Measurements from ENCODE around the gene FUCA1.
"Not testable (repeated sequence)": the region's sequence is repeated elsewhere in the genome, so short reads cannot be mapped to it uniquely, and the experiment has no call there.

FUCA1 gene

GRCh38 chr1:23834156-23834555 is 33.9 kb downstream of the FUCA1 start:
- not testable (repeated sequence) for DNase-seq

DNA sequence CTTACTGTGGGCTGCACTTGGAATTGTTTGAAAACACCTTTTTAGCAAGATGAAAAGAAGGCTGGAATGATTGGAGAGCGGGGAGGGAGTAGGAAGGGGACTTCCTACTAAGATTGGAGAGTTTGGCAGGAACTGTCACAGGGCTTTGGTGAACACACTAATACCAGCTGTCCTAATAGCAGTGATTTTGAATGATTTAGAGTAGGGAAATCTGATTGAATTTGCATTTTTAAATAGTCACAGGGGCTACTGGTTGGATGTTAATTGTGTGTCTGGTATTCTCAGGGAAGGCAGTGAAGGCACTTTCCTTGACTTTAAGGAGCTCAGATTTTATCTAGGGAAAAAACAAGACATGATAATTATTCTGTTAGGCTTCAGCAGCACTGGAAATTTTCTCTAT is 40.4 kb downstream of the FUCA1 start:
- DNase-seq = no peak

- DNase-seq = not testable (repeated sequence)
Measured at GRCh38 chr1:23826590-23826989, 41.5 kb downstream of the FUCA1 start.

- no peak for DNase-seq
Measured at GRCh38 chr1:23825762-23826522, 42.1 kb downstream of the FUCA1 start.

GRCh38 chr1:23825076-23825761 is 42.9 kb downstream of the FUCA1 start, which contains the start of gene HMGCL:
HMGCL (minus strand) TSS chr1:23825429; CDS start chr1:23825415, 14 bp downstream.
- peak; percentile 82 for DNase-seq

- DNase-seq = no peak
Measured at GRCh38 chr1:23824711-23825075, 43.4 kb downstream of the FUCA1 start.

DNA sequence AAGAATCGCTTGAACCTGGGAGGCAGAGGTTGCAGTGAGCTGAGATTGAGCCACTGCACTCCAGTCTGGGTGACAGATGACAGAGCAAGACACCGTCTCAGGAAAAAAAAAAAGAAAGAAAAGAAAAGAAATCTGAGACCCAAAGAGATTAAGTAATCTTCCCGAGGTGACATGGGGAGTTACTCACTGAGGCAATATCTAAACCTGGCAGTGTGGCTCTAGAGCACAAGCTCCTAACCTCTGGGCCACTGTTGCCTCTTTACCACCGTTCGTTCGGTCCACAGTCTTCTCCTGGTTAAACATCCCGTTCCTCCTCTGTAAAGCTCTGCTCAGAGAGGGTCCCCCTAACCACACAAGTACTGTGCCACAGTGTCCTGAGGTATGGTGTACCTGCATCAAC is 44.3 kb downstream of the FUCA1 start:
- no peak for DNase-seq

DNA sequence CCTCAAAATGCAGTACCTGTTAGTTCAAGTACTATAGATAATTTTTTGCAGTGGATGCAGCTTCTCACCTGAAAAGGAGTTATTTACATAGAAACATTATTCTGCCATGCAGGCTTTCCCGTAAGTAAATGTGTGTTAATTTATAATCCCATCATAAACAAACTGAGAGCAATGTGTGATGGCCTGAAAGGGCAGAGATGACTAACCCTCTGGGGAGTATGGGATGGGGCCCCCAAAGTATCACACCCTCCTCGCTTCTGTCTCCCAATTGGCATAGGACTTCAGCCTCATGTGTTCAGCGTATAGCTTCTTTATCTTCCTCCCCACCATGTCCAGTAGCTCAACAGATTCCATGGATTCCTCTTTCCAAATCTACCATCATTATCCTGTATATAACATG is 50.5 kb downstream of the FUCA1 start:
- DNase-seq = no peak

DNA sequence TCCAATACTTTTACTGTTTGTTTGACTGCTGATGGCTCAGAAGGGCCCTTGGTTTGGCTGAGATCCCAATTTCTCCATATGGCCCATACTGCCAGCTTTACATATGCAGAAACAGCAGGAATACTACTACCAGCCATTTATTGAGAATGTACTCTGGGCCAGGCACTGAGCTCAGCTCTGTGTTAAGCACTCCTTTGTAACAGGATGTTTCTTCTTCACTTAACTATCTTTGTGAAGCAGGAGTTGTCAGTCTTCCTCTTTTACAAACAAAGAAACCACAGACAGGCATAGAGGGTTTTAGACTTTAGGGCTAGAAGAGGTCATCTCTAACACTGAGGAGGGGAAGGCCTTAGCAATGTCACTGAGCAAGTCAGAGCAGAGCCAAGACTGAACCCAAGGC is 51.2 kb downstream of the FUCA1 start:
- DNase-seq = no peak

- DNase-seq = no peak
Measured at GRCh38 chr1:23816361-23816760, 51.7 kb downstream of the FUCA1 start.

GRCh38 chr1:23814016-23814415 is 54.1 kb downstream of the FUCA1 start:
- DNase-seq = no peak

GRCh38 chr1:23810818-23811540 is 57.1 kb downstream of the FUCA1 start:
- no peak for DNase-seq

- DNase-seq = peak; percentile 68
Measured at GRCh38 chr1:23809751-23810171, 58.3 kb downstream of the FUCA1 start.

GRCh38 chr1:23807453-23807852 is 60.6 kb downstream of the FUCA1 start:
- DNase-seq = no peak

GRCh38 chr1:23806280-23806679 is 61.8 kb downstream of the FUCA1 start:
- DNase-seq = no peak

GRCh38 chr1:23805025-23805424 is 63.1 kb downstream of the FUCA1 start:
- no peak for DNase-seq

GRCh38 chr1:23804183-23804835 is 63.8 kb downstream of the FUCA1 start:
- DNase-seq = no peak

- no peak for DNase-seq
Measured at GRCh38 chr1:23803674-23804073, 64.4 kb downstream of the FUCA1 start.

GRCh38 chr1:23802809-23803342 is 65.2 kb downstream of the FUCA1 start:
- not testable (repeated sequence) for DNase-seq

DNA sequence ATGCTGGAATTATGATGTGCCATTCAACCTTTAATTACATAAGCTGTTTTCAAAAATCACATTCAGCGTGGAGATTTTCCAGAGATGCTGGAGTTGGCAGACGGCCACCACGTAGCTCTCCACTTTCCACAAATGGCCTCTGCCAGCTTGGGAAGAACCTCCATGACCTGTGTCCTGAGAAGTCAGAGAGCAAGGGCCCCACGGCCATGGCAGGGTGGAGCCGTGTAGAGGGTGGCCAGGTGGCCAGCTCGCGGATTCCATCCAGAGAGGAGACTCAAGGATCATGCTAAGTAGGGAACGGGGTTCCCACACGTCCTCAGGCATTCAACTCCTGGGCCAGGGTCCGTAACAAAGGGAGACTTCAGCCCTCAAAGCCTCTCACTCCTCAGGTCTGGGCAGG is 66.2 kb downstream of the FUCA1 start:
- DNase-seq = no peak

DNA sequence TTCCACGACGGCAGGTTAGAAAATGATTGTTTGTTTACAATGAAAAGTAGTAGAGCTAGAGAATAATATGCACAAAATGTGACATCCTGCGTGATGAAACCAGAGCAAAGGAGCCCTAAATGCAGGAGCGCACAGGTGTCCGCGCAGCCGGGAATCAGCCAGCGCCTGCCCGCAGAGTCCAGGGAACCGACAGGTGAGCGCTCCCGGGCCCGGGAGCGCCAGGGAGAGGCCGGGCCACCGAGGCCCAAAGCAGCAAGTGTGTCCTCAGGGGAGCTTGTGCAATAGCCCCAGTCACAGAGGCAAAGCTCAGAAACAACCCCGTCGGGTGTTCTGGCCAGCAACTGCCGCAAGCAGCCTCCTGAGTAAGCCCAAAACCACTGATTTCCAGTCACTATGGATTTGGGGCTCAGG is 66.7 kb downstream of the FUCA1 start:
- DNase-seq = no peak

GRCh38 chr1:23800400-23801337 is 67.4 kb downstream of the FUCA1 start, which contains the start of gene GALE:
GALE (minus strand) TSS chr1:23800754; CDS start chr1:23799007, 1,747 bp downstream.
- peak; percentile 96 for DNase-seq

All from NK-92 treated with Interleukin-12 subunit alpha and Interleukin-12 subunit beta, amount 100 ng/mL, for 24 hours (cell line).